ENCODE measurements around the gene SLC16A7.

DNA sequence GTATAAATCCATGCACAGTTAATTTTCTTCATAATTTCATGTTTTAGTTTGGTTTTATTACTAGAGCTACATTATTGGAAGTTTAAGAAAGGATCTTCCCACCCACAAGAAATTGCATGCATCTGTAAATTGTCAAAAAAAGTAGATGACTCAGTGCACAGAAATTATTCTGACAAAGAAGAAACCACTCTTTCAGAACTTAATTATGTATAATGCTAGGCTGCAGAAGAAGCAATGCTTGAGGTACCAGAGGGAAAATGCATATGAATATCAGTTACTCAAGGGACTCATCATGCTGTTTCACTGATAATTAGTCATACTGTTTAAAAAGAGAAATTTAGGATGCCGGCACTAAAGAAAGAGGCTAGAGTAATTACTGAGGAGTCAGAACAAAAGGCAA, 147.0 kb downstream of the SLC16A7 start:
- no peak for TF ChIP-seq EZH2 (IDR thresholded peaks at IDR 0.05; ENCODE audit: borderline replicate concordance, low read depth, low read length, severe bottlenecking)
- no peak for TF ChIP-seq CTCF (IDR thresholded peaks at IDR 0.05; ENCODE audit: borderline replicate concordance, extremely low read depth, low read length, poor library complexity, severe bottlenecking)

All from DND-41 (cell line).